RWPE1 (cell line): ENCODE results near the gene RFXANK.

Experiments
- CTCF ChIA-PET: fragments of 350-600 bp; sonication (Branson Sonifier 250); formaldehyde crosslinking; extraction: SDS; loops from one replicate; lab custom pipeline; 2021; lab: Yijun Ruan, JAX
- POLR2A ChIA-PET: fragments of 400-600 bp; formaldehyde crosslinking; extraction: SDS; loops from one replicate; lab custom pipeline; 2020; ENCODE audit warnings: antibody characterized with exemption; ENCODE audit not compliant: low non-redundant PET; lab: Yijun Ruan, JAX
- DNase-seq: peaks from one replicate; pipeline ENCODE4 v3.0.0; 2012; ENCODE audit warnings: low spot score
- H3K27ac ChIP-seq: fragments of 450-650 bp; 2 replicates; pipeline ENCODE4 v1.5.1; 2017
- CTCF ChIP-seq: fragments of 450-650 bp; conservative IDR thresholded peaks from 2 replicates; pipeline ENCODE4 v1.5.1; 2017; ENCODE audit warnings: low read depth, mild to moderate bottlenecking

Gene RFXANK

GRCh38 chr19:19176950-19177349 lies 15.1 kb upstream of the RFXANK start:
- CTCF ChIA-PET, result interaction anchor here (3.0 kb wide), 1 partner anchor 30 kb away, joined by 13 read pairs; no protein-coding TSS in a partner anchor
- no peak for TF ChIP-seq CTCF
- H3K27ac ChIP-seq, result no peak overlapping the region
- POLR2A ChIA-PET, result no interaction called here
- no peak for DNase-seq

DNA sequence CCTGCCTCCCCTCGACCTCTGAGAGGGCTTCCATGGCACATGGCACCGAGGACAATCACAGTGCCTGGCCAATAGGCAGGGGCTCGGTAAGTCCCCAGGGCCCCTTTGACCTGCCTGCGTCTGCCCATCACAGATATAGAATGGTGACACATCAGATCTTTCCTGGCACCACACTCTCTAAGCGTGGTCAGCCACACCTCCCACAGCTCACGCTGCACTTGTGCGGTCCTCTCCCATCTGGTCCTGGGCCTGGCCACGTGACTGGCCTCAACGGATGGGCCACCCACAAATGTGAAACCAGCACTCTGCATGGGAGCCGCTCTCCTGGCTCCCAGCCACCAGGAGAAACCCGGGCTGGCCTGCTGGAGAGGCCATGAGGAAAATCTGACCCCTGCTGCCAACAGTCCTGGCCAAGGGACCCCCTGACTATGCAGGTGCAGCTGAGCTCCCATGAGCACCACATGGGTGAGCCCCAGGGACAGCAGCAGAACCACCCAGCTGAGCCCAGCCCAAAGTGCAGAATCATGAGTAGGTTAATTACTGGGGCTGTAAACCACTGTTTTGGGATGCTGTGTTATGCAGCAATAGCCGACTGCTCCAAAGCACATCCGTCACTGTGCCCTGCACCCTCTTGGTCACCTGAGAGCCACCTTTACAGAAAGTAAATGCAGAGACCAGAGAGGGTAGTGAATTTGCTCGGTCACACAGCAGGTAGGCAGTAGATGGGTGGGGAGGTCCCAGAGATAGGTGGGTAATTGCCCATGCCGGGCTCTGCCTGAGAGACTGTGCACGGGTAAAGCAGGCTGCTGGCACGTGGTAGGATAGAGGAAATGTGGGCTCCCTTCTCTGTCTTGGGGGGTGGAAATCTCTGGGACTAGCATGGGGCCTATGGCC lies 12.3 kb upstream of the RFXANK start:
- CTCF ChIA-PET, result no interaction called here
- POLR2A ChIA-PET, result no interaction called here
- peak overlapping the region; percentile 15 for H3K27ac ChIP-seq
- no peak for TF ChIP-seq CTCF
- no peak for DNase-seq

DNA sequence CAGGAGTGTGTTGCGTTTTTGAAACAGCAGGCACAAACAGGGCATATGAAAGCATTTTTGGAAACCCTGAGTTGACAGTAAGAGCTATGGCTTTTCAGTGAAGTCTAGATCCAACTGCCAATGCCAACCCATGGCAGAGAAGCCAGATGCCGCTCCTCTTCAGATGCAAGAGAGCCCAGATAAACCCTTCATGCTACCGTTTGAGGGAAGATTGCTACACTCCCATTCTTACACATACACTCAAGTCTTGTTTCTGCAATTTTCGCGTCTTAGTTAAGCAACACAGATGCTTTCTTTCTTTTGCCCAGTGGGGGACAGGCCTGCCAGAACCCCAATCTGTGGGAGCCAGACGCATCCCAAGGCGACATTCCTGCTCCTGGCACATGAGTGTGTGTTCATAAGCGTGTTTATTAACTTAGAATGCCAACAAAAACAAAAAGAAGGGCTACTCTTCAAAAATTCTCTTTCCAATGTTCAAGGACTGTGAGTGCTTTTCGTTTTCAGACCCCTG lies 10.5 kb upstream of the RFXANK start:
- POLR2A ChIA-PET, result no interaction called here
- no peak for DNase-seq
- no peak overlapping the region for H3K27ac ChIP-seq
- CTCF ChIA-PET, result no interaction called here
- no peak for TF ChIP-seq CTCF

DNA sequence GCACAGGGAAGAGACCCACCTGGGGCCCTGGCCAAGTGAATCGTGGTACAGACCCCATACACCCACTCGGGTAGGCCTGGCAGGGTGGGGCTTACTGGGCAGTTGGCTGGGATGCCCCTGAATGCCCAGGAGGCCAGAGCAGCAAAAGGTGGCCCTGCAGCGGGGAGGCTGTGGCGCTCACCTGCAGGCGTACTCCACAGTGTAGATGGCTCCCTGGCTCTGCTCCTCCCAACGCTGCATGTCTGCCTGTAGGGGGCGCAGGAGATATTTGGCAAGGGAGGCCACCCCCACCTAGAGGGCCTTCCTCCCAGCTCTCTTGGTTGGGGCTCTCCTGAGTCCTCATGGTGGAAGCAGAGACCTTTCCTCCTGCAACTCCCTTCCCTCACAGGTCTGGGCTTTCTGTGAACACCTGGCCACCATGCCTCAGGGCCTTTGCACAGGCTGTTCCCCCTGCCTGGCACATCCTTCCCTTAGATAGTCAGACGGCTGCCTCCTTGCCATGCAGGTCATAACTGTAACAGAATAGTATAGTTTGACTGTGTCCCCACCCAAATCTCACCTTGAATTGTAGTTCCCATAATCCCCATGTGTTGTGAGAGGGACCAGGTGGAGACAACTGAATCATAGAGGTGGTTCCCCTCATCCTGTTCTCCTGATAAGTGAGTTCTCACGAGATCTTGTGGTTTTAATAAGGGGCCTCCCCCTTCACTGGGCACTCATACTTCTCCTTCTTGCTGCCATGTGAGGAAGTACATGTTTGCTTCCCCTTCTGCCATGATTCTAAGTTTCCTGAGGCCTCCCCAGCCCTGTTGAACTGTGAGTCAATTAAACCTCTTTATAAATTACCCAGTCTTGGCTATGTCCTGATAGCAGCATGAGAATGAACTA lies 6.0 kb upstream of the RFXANK start:
- peak overlapping the region; percentile 32 for H3K27ac ChIP-seq
- ChIA-PET CTCF (interaction anchor here (0.6 to 1.0 kb wide), 2 partner anchors 9 to 11 kb away, joined by 3 to 6 read pairs; no protein-coding TSS in a partner anchor), POLR2A (no interaction called here)
- TF ChIP-seq CTCF, result peak; percentile 75
- DNase-seq, result no peak

DNA sequence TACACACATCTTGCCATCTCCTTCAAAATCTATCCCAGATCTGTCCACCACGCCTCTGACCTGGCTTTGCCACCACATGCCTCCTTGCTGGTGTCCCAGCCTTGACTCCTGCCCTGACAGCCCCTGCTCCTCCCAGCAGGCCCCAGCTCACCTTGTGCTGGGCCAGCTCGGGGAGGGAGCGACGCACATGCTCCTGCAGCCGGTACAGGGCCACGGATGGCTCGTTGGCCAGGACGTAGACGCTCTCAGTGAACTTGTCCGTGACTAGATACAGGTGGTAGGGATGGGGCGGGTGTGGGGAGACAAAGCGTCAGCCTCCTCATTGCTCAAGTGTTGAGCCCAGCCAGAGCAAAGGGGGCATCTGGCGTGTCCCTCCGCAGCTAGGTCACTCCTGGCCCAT lies 5.3 kb upstream of the RFXANK start:
- no peak for TF ChIP-seq CTCF
- no peak for DNase-seq
- ChIA-PET POLR2A (no interaction called here), CTCF (interaction anchor here (1.2 kb wide), 1 partner anchor 12 kb away, joined by 5 read pairs; no protein-coding TSS in a partner anchor)
- peak overlapping the region; percentile 32 for H3K27ac ChIP-seq

DNA sequence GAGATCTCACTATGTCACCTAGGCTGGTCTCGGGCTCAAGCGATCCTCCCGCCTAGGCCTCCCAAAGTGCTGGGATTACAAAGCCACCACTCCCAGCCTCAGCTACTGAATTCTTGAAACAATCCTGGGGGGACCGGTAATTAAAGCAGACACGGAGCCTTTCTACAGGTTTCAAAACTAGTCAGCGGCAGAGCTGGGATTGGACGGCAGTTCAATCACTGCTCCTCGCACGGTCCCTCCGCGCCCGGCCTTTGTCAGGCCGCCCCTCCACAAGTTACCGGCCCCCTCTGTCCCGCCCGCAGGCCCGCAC lies 335 bp upstream of the RFXANK start:
- no peak for DNase-seq
- peak overlapping the region; percentile 97 for H3K27ac ChIP-seq
- ChIA-PET CTCF (interaction anchor here (0.7 kb wide), 1 partner anchor 17 kb away, joined by 3 read pairs; no protein-coding TSS in a partner anchor), POLR2A (interaction anchor here (0.7 to 0.8 kb wide), 2 partner anchors 10 to 65 kb away, joined by 3 to 6 read pairs; no protein-coding TSS in a partner anchor)
- no peak for TF ChIP-seq CTCF
